ENCODE data around the gene OLFM2.
"Not testable (repeated sequence)": the region's sequence is repeated elsewhere in the genome, so short reads cannot be mapped to it uniquely, and the experiment has no call there.

Gene OLFM2

GRCh38 chr19:9936326-9937000, at the start of gene OLFM2:
OLFM2 (minus strand) TSS chr19:9936515; CDS start chr19:9936366, 149 bp downstream.
- no peak for DNase-seq (ENCODE audit: low spot score)

DNA sequence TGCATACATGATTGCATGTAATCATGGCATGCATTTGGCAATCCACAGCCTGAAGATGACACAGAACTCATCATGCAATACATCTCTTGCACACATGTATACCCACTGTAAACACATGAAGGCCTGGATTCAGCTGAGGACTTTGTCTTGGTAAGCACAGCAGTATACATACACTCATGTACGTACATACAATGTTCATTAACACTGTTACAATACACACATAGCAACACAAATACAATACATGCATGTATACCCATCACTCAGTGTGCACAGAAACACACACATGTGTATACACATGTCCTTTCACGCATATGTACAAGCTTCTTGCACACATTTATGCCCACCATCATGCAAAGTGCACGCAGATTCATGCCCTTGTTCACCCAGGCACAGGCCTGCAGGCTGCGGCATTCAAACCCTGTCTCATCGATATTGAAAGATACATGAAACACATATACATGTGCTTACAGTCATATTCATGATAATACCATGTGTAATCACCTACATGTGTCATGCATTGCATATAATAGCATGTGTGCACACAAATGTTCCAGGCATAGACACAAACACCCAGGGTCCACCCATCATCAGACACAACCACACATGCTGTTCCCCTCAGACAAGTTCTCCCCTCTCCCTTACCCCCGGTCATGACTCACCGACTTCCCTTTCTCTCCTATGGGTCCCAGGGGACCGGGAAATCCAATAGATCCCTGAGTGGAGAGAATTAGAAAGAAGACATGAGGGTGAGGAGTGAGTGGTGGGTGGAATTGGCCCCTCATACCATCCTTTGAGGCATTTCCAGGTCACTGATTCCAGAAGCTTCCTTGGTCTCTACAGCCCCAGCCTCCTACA, 45.3 kb upstream of the OLFM2 start:
- DNase-seq (ENCODE audit: low spot score) = no peak

DNA sequence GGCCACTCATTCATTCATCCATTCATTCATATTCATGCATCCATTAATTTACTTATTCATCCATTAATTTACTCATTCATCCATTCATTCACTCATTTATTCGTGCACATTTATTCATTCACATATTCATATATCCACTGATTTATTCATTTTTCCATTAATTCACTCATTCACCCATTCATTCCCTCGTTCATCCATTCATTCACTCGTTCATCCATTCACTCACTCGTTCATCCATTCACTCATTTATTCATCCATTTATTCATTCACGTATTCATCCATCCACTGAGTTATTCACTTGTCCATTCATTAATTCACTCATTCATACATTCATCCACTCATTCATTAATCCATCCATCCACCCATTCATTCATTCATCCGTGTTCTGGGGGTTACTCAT, 35.8 kb upstream of the OLFM2 start:
- DNase-seq (ENCODE audit: low spot score) = no peak

DNA sequence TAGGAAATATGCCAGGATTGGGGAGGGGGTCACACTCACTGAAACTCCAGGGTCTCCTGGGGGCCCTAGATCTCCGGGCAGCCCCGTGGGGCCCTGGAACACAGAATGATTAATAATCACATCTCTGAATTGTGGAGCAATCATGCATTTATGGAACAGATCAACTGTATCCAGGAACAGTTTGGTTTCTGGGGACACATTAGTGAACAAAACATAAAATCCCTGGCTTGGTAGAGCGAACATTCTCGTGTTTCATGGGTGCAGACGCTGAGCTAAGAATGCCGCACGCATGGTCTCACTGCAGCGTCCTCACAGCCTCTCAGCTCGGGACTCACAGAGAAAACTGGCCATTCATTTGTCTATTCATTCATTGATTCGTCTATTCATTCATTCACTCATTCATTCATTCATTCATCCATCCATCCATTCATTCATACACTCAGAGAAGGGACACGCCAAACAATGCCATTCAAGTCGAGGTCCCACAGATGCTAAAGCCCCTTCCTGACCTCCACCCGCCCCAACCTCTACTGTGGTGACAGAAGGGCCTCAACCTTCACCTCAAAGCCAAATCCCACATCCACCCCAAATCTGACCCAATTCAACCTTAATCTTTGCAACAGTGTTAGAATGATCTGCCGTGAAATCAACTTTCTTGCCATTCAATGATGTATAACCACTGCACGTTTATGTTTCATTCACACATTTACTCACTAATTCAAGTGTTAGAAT, 35.0 kb upstream of the OLFM2 start:
- no peak for DNase-seq (ENCODE audit: low spot score)

- DNase-seq (ENCODE audit: low spot score) = no peak
Measured at GRCh38 chr19:9970481-9970880, 34.2 kb upstream of the OLFM2 start.

DNA sequence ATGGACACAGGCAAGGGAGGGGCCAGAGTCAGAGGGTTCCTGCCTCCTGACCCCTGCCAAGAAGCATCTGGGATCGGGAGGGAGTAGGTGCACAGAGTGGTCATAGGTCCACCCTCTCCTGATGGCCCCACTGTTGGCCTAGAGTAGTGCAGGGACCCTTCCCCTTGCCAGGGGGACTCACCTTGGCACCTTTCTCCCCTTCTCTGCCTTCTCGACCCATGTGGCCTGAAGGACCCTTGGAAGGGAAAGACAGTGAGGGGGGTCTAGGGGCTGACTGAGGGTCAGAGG, 33.3 kb upstream of the OLFM2 start:
- no peak for DNase-seq (ENCODE audit: low spot score)

DNA sequence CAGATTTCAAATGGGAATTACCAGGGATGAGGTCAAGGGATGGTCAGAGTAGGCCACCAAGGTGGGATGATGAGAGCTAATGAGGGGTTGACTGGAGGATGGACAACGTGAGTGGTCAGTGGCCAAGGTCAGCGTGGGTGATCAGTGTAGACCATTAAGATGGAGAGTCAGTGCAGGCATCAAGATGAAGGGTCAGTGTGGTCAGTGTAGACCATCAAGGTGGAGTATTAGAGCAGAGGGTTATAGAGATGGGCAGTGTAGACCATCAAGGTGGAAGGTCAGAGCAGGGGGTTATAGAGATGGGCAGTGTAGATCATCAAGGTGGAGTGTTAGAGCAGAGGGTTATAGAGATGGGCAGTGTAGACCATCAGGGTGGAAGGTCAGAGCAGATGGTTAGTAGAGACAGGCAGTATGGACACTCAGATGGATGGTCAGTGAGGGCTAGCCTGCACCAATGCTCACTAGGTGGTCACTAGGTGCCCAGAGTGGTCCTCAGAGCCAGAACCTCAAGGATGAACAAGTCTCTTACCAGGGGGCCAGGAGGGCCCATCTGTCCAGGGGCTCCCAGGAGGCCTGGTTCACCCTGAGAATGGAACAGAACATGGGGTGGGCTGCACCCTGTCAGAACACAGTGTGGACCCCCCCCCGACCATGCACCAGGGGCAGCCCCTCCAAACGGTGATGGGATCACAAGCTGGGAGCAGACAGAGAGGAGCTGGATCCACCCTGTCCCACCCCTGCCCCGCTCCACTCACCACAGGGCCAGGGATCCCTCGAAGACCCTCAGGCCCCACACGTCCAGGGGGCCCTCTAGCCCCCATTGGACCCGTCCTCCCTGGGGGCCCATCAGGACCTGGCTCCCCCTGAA, 32.7 kb upstream of the OLFM2 start:
- DNase-seq (ENCODE audit: low spot score) = no peak

- DNase-seq (ENCODE audit: low spot score) = no peak
Measured at GRCh38 chr19:9967326-9967725, 31.0 kb upstream of the OLFM2 start.

DNA sequence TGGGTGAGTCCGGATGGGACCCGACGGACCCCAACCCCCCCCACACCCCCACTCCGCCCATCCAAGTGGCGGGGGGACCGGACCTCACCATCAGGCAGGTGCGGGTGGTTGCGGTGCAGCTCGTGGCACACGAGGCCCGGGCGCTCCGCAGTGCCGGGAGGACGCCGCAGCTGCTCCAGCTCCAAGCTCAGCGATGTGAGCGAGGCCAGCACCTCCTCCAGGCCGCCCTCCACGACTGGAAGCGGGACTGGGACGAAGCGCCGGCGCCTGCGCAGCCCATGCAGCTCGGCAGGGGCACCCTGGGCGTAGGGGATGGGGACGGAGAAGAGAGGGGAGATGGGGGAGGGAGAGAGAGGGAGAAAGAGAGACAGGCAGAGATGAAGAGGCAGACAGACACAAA, 30.1 kb upstream of the OLFM2 start:
- no peak for DNase-seq (ENCODE audit: low spot score)

DNA sequence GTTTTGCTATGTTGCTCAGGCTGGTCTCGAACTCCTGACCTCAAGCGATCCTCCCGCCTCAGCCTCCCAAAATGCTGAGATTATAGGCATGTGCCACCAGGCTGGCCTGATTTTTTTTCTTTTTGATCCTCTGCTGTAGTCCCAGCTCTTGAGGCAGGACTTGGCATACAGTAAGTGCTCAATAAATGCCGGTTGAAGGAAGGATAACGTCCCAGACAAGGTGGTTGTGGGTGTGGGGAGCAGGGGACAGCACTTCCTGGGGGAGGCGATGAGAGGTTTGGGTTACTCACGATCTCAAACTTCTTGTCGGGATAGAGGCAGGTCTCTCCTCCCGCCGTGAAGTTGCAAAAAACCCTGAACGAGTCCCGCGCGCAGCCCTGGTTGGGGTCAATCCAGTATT, 29.7 kb upstream of the OLFM2 start:
- no peak for DNase-seq (ENCODE audit: low spot score)

DNA sequence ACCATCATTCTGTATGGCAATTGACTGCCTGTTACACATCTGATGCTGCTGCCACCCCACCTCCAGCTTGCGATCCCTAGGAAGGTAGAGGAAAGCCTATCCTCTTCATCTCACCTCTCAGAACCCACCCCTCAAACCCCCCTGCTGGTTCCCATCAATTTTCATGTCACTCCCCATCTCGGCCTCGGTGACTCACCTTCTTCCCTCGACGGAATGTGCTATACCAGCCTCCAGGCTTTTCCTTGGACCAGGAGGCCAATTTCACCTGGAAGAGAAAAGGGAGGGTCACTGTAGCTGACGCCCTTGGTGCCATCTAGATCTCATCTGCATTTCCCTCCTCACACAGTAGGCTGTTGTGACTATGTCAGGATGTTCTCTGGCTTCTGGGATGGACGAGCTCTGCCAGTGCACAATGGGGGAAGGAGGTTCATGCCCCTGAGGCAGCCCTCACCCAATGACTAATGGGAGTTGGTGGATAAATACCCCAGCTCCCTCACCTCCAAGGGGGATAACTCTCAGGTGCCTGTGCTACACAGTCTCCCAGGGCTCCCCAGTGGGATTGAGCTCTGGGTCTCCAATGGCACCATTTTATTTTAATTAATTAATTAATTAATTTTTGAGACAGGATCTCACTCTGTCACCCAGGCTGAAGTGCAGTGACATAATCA, 26.4 kb upstream of the OLFM2 start:
- DNase-seq (ENCODE audit: low spot score) = no peak

GRCh38 chr19:9961103-9961502, 24.8 kb upstream of the OLFM2 start:
- no peak for DNase-seq (ENCODE audit: low spot score)

DNA sequence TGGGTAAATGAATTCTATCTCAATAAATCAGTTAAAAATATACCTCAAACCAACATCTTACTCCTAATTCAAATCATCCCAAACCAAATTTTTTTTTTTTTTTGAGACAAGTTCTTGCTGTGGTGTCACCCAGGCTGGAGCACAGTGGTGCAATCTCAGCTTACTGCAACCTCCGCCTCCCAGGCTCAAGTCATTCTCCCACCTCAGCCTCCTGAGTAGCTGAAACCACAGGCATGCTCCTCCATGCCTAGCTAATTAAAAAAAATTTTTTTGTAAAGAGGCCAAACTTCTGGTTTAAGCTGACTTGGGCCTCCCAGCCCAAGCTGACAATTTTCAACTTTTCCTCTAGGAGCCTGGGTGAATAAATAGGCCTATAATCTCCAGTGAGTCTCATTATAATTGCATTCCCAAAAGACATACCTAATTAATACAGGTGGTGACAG, 22.1 kb upstream of the OLFM2 start:
- no peak for DNase-seq (ENCODE audit: low spot score)

- DNase-seq (ENCODE audit: low spot score) = no peak
Measured at GRCh38 chr19:9956956-9957355, 20.6 kb upstream of the OLFM2 start.

DNA sequence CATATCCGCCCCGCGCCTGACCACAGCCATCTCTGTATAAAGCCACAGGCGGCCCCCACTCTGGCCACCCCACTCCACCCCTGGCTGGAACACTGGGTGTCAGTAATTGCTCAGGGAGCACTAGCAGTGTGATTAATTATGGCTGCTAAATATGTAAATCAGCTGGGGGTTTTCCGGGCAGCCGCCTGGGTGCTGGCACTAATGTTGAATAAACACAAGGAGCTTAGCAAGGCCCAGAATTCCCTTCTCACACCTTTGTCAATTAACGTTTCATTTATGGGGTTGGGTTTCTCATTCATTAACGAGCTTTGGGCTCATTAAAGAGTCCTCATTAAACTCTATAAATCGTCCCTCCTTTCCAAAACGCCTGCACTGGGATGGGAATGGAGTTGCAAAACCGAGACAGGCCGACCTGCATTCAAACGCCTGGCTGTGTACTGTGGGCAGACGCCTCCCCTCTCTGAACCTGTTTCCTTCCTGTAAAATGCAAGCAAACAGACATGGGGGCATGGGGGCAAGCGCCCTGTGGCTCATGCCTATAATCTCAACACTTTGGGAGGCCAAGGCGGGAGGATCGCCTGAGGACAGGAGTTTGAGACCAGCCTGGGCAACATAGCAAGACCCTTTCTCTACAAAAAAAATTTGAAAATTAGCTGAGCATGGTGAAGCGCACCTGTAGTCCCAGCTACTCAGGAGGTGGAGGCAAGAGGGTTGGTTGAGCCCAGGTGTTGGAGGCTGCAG, 17.7 kb upstream of the OLFM2 start:
- DNase-seq (ENCODE audit: low spot score) = no peak

DNA sequence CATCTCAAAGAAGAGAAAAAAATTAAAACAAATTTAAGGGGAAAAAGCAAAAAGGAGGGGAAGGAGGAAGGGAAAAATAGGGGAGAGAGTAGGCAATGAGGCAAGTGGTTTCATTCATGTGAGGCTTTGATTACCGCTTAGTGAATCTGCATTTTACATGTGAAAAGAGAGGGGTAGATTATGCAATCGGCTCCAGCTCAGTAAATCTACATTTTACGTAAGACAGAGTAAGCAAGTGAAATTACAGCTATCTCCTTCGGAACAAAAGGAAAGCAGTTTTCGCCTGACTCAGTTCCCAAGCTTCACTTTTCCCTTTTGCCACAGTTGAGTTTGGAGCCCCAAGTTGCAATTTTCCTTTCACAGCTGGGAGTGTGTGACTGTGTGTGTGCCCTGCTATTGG, 16.0 kb upstream of the OLFM2 start:
- no peak for DNase-seq (ENCODE audit: low spot score)

GRCh38 chr19:9947441-9947840, 11.1 kb upstream of the OLFM2 start:
- no peak for DNase-seq (ENCODE audit: low spot score)

DNA sequence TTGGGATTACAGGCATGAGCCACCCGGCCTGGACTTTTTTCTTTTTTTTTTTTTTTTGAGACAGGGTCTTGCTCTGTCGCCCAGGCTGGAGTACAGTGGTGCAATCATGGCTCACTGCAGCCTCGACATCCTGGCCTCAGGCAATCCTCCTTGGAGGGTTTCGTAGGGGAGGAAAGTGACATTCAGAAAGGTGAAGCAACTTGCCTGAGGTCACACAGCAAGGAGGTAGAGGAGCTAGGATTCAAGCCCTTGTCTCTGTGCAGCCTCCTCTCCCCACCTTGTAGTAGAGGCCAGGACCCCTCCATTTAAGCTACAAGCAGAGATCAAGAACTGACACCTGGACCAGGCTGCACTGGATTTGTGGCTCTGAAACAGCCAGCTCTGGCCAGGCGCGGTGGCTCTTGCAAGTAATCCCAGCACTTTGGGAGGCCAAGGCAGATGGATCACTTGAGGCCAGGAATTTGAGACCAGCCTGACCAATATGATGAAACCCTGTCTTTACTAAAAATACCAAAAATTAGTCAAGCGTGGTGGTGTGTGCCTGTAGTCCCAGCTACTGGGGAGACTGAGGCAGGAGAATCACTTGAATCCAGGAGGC, 10.3 kb upstream of the OLFM2 start:
- not testable (repeated sequence) for DNase-seq (ENCODE audit: low spot score)

GRCh38 chr19:9945319-9945966, 9.1 kb upstream of the OLFM2 start:
- no peak for DNase-seq (ENCODE audit: low spot score)

GRCh38 chr19:9943744-9944143, 7.4 kb upstream of the OLFM2 start:
- no peak for DNase-seq (ENCODE audit: low spot score)

All from hematopoietic multipotent progenitor cell treated with erythropoietin and hydrocortisone succinate and interleukin-3 and kit ligand, for 15 days (in vitro differentiated cells).